Left ventricle myocardium superior (tissue), 1 donor: ENCODE measurements around the gene SLC47A2. TPM values are rescaled to one million over a fixed set of nuclear protein-coding genes. Genes with fewer than 3 reads are reported as not detected.
"Not testable (repeated sequence)": the region's sequence is repeated elsewhere in the genome, so short reads cannot be mapped to it uniquely, and the experiment has no call there.

ENCODE experiments used
- ATAC-seq: fragments of 200-7000 bp; cut with Tn5 transposase; one replicate; pipeline ENCODE4 v1.9.1; 2020; ENCODE audit warnings: mild to moderate bottlenecking, moderate library complexity
- DNase-seq: peaks from one replicate; pipeline ENCODE4 v3.0.0-alpha.2; 2020
- intact Hi-C: fragments of 100-400 bp; cut with micrococcal nuclease; formaldehyde crosslinking; loops from one replicate; pipeline ENCODE4 v1.11.0; 2022
- total RNA-seq: library from RNA; stranded (reverse); fragmentation: NEBNext Ultra II Directional; extraction: Animal tissue kit (Norgen Biotek cat#: 25700); gene quantifications from one replicate; pipeline ENCODE4 v1.2.1, GENCODE V29; 2021
- donor health status: DM: no; HTN: yes; CAD: no; lungs with severe emphysema.

SLC47A2 gene
- total RNA-seq, 1 donor from 2014 or later = not detected

GRCh38 chr17:19713901-19714361 lies 2.5 kb downstream of the SLC47A2 start:
- intact Hi-C loops = no loop called here
- DNase-seq = no peak
- ATAC-seq = no peak

GRCh38 chr17:19713462-19713861 lies 2.9 kb downstream of the SLC47A2 start:
- ATAC-seq (no peak), DNase-seq (no peak)
- intact Hi-C loops = no loop called here

- intact Hi-C loops = no loop called here
- DNase-seq (no peak), ATAC-seq (no peak)
These were observed 3.9 kb downstream of the SLC47A2 start for GRCh38 chr17:19712436-19713004.

- no peak for DNase-seq
- intact Hi-C loops = no loop called here
- ATAC-seq = no peak
These were observed 6.5 kb downstream of the SLC47A2 start for GRCh38 chr17:19709841-19710240.

GRCh38 chr17:19708431-19709175 lies 7.8 kb downstream of the SLC47A2 start:
- ATAC-seq = no peak
- intact Hi-C loops = no loop called here

GRCh38 chr17:19707728-19708221 lies 8.6 kb downstream of the SLC47A2 start:
- ATAC-seq = peak; percentile 78
- intact Hi-C loops = no loop called here
- DNase-seq = peak; percentile 64

More at GRCh38 chr17:19708431-19709175, 7.8 kb downstream of the SLC47A2 start:
- no peak for DNase-seq

GRCh38 chr17:19706791-19707727 lies 9.3 kb downstream of the SLC47A2 start:
- ATAC-seq (no peak), DNase-seq (no peak)
- intact Hi-C loops = no loop called here

- ATAC-seq (no peak), DNase-seq (no peak)
- intact Hi-C loops = no loop called here
These were observed 10.3 kb downstream of the SLC47A2 start for GRCh38 chr17:19705771-19706770.

- DNase-seq = no peak
- no peak for ATAC-seq
- intact Hi-C loops = no loop called here
These were observed 11.2 kb downstream of the SLC47A2 start for GRCh38 chr17:19705201-19705600.

- intact Hi-C loops = no loop called here
- peak; percentile 55 for DNase-seq
- peak; percentile 65 for ATAC-seq
These were observed 12.4 kb downstream of the SLC47A2 start for GRCh38 chr17:19703828-19704613.

GRCh38 chr17:19703106-19703827 lies 13.1 kb downstream of the SLC47A2 start:
- intact Hi-C loops = no loop called here
- ATAC-seq = peak; percentile 70
- no peak for DNase-seq

GRCh38 chr17:19702217-19702641 lies 14.2 kb downstream of the SLC47A2 start:
- DNase-seq = no peak
- intact Hi-C loops = no loop called here
- ATAC-seq = no peak

- DNase-seq (no peak), ATAC-seq (no peak)
- intact Hi-C loops = no loop called here
These were observed 29.8 kb downstream of the SLC47A2 start for GRCh38 chr17:19686400-19687090.

- ATAC-seq, intact Hi-C loops: not testable (repeated sequence)
These were observed 31.3 kb downstream of the SLC47A2 start for GRCh38 chr17:19684909-19685580.

GRCh38 chr17:19683117-19683516 lies 33.3 kb downstream of the SLC47A2 start:
- DNase-seq (no peak), ATAC-seq (no peak)
- intact Hi-C loops = no loop called here

More at GRCh38 chr17:19684909-19685580, 31.3 kb downstream of the SLC47A2 start:
- not testable (repeated sequence) for DNase-seq
